ENCODE measurements around the gene RANBP9.

- TF ChIP-seq POLR2A (IDR thresholded peaks at IDR 0.05; ENCODE audit: low read depth) (no peak), CTCF (IDR thresholded peaks at IDR 0.05) (no peak), POLR2AphosphoS5 (IDR thresholded peaks at IDR 0.05) (no peak), EP300 (IDR thresholded peaks at IDR 0.05) (no peak)
Measured at GRCh38 chr6:13590574-13591153, 121.0 kb downstream of the RANBP9 start.

Data from esophagus muscularis mucosa (tissue), 4 donors.